HG02798 (cell line): ENCODE data around the gene IRAK1.

Source experiments
- ATAC-seq: cut with Tn5 transposase; IDR thresholded peaks from one replicate; pipeline ENCODE4 v1.9.1; 2021; ENCODE audit warnings: mild to moderate bottlenecking; ENCODE audit not compliant: unreplicated experiment, poor library complexity

The IRAK1 gene

DNA sequence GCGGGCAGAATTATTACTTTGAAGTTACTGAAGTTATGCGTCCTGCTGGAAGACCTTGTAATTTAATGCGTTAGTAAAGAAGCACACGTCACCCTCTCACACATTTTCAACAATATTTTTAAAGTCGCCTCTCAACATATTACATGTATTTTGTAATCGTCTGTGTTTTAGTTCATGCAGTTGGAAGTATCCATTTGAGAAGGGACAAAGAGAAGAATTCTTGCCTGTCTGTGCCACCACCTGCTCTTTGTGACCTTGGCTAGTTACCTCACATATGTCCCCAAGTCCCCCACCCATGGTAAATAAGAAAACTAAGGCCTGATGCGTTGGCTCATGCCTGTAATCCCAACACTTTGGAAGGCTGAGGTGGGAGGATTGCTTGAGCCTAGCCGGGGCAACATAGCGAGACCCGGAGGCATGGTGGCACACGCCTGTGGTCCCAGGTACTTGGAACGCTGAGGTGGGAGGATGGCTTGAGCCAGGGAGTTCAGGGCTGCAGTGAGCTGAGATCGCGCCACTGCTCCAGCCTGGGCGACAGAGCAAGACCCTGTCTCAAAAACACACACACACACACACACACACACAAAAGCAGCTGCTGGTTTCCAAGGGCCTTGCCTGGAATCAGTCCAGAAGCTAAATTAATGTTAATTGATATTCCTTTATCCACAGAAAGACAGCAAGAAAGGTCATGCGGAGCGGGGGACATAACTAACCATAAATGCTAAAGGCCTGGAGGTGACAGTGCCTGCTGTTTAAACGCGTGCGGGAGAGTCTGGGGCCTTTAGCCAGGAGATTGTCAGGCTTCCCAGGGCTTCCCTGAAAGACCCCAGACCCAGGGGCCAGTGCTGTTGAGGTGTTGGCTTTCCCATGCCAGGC, 46.3 kb downstream of the IRAK1 start:
- no peak for ATAC-seq

DNA sequence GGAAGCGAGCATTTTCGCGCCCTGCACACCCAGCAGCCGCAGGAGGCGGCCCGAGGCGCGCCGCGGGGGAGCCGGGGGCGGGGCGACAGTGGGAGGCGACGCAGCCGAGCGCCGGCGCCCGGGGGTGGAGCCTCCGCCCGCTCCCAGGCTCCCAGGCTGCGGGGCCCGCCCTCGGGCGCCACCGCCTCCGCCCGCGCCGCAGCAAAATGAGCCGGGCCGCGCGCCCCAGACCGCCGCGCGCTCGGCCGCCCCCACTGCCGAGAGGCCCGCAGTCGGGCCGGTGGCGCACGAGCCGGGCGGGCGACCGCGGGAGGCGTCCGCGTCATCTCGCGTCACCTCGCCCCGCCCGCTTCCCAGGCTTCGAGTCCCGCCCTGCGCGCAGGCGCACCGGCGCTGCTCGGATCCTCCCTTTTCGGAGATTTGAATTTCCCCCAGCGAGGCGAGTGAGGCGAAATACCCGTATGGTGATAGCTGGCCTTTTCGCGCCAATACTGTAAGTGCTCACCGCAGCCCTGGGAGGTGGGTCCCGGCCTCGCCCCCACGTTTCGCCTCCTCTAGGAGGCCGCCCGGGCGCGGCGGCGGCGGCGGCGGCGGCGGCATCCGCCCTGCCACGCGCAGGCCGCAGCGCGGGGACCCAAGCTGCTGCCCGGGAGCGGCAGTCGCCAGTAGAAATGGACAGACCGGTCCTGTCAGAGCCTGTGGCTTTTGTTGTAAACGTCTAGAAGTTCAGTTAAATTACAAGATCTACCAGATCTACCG, 47.2 kb downstream of the IRAK1 start, which contains the start of gene TMEM187:
Gene TMEM187, plus strand, starts transcription at position 387 of the 759 bp plus-strand sequence. CDS start 9,309 bp downstream, outside the sequence.
- ATAC-seq, result peak; percentile 59

DNA sequence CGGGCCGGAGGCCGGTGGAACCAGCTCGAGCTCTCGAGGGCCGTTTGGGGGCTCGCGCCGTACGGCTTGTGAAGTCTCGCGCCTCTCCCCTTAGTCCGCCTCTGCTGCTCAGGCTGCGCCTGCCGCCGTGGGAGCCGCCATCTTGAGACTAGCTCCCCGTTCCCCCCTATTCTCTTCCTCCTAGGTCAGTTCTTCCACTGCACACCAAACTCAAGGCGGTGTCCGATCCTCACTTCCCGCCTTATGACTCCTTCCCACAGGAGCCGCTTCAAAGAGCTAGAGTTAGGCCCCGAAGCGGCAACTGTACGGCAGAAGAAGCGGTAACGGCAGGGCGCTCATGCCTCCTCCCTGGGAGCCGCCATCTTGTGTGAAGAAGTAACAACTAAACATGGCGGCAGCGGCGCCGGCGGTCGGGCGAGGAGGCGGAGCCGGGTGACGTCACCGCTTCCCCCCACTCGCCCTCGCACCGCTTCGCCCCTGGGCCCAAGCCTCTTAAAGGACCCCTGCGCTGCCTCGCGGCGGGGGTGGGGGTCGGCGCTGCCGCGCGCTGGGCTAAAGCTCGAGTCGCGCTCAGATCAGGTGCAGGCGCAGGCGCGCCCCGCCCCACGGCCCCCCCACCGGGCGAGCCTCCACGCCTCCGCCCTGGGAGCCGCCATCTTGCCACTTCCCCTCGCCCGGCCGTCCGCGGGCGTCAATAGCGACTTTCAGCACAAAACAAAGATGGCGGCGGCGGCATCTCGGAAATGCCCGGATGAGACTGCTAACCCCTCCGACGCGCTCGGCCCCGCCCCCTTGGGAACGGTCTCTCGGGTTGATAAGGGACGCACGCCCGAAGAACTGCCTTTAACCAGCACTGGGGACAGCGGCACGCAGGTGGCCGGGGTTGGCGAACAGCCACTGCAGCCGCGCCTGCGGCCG, 48.0 kb downstream of the IRAK1 start, which contains the start of gene HCFC1:
Gene HCFC1, minus strand, starts transcription at position 369 of the 918 bp plus-strand sequence. CDS start 978 bp downstream, outside the sequence.
- ATAC-seq, result peak; percentile 45

DNA sequence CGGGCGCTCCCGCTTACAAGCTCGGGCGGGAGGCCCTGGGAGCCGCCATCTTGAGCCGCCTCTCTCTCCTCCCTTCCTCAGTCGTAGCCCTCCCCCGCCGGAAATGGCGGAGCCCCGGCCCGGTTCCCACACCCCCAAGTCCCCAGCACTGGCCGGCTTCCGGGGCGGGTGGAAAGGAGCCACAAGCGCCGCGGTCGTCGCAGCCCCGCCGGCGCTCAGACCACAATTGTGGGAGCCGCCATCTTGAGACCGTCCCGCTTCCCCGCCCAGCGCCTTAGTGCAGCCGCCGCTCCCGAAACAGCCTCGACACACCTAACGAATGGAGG, 48.6 kb downstream of the IRAK1 start:
- peak; percentile 45 for ATAC-seq

DNA sequence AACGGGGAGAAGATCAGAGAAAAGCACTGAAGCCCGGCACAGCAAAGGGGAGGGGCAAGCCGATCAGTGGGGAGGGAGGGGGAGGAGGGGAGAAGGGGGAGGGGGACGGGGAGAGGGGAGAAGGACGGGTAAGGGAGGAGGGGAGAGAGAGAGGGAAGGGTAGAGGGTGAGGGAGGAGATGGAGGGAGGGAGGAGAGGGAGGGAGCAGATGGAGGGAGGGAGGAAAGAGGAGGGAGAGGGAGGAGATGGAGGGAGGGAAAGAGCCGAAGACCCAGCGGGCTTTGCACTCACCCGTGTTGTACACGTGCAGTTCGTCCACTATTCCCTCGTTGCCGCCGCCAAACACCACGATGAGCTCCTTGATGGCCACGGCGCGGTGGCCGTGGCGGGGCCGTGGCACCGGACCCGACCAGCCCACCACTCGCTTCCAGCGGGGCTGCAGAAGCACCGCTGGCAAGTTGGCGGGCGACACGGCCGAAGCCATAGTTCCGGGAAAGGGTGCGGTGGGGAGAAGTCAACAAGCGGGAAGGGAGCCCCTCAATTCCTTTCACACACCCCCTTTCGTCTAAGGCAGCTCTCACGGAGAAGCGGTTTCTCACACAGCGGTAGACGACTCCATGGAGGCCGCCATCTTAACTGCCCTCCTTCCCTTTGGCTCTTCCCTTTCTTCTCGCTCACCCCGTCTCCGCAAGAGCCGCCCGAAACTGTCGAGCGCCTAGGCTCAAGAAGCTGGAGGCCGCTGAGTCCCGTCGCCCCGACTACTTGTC, 49.2 kb downstream of the IRAK1 start:
- peak; percentile 0 for ATAC-seq

DNA sequence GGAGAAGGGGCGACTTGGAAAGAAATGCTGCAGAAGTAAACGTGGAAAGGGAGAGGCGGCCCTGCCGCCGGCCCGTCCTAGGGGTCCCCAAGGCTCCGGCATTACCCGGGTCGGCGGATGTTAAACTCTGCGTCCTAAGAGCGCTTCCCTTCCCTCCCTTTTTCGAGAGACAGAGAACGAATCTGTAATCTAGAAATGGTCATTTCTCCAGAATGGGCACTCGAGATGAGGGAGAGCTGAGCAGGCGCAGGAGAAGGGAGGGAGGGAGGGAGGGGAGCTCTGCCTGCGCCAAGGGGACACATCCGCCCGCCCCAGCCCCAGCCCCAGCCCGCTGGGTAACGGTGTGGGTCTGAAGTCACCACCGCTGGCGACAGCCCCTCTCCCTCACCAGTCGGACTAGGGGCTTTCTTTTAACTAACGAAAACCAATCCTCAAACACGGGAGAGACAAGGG, 49.8 kb downstream of the IRAK1 start:
- ATAC-seq, result no peak

DNA sequence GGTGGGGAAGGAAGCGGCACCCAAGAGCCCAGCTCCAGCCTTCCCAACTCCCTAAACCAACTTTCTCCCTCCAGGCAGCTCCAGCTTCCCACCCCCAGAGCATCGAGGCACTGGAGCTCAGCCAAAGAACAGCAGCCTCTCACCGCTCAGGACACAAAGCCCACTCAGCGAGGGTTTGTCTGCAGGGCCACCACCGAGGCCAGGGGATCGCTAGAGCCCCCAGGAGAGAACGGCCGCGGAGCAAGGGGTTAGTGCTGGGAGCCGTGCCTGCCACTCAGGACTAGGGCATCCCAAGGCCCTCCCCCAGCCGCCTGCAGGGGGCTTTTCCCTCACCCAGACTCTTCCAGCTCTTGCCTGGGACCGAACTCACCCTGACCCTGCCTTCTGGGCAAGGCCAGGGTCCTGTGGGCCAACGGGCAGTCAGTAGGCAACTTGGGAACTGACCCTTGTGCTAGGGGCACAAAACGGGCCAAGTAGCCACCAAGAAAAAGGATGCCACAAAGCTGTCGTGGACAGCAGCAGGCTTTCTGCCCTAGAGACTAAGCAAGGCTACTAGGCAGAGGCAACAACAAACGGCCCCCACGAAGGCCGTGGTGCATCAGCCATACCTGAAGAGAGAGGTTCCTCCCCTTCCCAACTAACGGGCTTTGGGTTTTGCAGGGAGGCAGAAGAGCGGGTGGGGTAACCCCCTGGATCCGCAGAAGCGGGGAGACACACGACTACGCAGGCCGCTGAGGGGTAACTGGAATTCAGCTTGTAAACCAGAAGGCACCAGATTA, 50.4 kb downstream of the IRAK1 start:
- no peak for ATAC-seq

DNA sequence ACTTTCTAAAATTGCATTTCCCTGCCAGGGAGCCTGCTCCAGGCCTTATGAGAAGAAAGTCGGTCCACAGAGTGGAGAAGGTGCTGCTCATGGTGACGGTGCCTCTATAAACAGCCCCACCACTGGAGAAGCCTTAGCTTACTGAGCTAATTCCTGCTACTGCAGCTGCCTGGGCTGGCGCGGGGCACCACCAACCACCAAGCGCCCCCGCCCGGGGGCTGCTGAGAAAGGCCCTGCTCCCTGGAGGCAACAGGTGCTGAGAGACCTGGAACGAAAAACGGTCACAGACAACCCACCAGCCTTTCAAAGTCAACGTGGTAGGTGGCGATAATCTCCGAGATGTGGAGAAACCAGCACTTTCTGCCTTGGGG, 51.0 kb downstream of the IRAK1 start:
- ATAC-seq, result no peak

DNA sequence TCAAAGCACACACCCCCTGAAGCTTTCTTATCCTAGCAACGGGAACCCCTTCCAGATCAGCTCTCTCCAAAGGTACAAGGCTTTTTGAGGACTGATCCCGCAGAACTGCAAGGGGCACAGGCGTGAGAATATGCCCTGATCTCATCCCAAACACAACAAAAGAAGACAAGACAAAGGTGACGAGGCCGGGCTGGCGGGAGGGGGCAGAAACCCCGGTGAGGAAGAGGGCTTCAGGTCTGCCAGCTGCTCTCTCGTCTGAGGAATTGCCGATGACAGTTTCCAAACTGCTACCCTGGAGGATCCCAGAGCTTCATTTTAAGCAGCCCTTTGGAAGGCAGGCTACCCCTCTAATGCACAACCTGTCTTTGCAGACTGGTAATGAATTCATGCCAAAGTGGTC, 51.4 kb downstream of the IRAK1 start:
- no peak for ATAC-seq

DNA sequence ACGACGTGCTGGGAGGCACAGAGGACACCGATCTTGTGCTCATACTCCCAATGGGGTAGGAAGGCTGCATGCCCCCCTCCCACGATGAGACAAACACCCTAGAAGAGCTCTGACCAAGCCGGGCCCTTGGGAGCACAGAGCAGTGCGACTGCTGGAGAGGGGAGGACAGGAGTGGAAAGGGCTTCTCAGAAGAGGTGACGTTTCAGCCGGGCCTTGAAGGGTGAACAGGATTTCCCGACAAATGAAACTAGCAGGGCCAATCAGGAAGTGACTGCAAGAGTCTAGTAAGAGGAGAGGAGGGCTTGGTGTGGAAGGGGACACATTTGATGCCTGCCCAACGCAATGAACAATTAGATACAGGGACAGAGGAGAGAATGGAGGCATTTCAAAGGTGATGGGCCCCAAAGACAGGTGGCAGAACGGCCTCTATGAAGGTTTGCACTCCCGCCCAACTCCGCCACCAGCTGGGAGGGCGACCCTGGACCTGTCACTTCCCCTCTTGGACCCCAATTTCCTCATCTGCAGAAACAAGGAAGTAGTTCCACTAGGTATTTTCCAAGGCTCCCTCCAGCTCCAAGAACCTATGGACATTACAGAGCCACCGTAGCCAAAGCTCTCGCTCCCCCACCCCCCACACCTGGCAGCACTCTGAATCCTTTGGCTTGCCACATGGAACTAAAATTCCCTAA, 52.0 kb downstream of the IRAK1 start:
- no peak for ATAC-seq

DNA sequence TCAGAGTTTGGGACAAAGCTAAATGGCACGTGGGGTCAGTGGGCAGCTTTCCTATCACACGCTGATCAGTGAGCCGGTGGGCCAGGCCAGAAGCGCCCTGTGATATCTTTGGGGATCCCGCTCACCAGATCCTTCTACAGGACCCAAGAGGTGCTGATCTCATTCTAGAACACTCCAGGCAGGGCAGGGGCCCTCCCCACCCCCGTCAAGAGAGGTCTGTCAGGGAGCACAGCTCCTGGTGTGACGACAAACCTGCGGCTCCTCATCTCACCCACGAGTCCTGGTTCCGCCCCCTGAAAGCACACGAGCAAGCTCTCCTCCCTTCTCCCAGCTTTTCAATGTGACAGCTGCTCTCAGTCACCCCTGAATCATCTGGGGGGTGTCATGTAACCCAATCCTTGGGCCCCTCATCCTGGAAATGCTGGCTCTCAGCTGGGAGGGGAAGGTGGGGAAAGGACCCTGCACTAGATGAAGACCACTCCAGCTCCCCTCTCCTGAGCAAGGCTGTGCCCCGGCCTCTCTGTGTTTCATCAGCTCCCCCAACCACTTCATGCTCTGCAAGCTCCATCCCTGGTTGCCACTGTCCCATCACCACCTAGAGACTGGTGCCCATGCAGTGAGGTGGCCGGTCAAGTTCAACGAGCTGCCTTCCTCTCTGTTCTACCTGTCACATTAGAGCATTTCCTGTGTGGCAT, 52.7 kb downstream of the IRAK1 start:
- ATAC-seq, result no peak

DNA sequence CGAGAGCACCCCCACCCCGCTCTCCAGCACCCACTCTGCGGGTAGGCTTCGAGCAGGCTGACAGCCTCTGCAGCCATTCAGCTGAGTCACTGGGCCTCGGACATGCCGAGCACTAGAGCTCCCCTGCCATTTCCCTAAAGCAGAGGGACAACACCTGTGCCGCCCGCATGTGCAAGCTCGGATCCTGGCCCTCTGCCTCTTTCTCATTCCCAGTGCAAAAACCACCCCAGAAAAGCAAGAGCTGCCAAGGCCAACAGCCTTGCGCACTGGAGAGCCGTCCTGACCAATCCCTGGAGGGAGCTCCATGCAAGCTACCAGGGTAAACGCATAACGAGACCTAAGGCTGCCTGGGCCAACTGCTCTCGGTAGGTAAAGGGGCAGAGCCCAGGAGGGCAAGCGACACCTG, 53.4 kb downstream of the IRAK1 start:
- no peak for ATAC-seq

DNA sequence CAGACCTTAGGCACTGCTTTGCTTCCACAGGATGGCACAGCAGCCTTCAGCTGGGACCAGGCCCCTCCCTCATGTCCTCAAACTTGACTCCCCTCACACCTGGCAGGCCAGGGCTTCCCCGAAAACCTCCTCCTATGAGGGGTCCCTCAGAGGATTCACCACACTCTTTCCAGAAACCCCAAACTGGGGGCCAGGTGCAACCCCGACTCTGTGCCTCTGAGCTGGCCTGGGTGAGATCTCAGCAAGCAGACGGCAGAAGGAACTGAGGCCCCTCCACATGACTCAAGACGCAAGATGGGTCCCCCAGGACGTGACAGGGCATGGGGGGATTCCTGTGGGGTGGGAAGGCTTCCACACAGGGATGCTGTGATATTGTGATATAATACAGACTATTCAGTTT, 54.3 kb downstream of the IRAK1 start:
- ATAC-seq, result no peak

DNA sequence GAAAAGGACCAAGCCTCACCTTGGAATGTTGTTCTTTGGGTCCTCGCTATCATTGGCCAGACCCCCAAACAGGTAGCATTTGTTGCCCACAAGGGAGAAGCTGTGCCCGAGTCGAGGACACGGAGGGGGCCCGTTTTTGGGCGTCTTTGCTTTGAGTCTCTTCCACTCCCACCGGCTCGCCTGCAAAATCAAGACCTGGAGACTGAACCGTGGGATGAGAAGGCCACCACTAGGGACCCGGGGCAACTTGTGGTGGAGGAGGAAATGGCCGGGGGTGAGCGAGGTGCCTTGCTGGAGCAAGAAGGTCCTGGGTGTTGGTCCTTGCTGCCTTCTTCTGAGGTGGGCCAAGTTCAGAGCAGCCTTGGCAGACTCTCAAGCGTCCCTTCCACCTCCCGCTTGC, 55.6 kb downstream of the IRAK1 start:
- ATAC-seq, result no peak

DNA sequence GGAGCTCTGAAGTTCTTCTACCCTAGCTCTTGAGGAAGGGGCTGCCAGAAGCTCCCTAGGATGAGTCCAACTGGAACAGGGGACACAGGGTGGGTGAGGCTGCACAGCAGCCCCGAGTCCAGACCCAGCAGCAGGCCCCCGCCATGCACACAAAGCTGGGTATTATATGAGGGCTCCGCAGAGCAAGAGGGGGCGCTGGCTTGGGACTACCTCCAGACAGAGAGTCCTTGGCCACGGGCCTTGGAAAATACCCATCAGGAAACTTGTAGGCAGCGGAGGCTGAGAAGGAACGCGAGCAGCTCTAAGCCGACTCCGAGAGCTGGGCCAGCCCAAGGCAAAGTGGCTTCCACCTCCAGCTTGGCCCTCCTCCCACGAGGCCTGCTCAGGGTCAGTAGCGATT, 56.2 kb downstream of the IRAK1 start:
- ATAC-seq, result no peak

DNA sequence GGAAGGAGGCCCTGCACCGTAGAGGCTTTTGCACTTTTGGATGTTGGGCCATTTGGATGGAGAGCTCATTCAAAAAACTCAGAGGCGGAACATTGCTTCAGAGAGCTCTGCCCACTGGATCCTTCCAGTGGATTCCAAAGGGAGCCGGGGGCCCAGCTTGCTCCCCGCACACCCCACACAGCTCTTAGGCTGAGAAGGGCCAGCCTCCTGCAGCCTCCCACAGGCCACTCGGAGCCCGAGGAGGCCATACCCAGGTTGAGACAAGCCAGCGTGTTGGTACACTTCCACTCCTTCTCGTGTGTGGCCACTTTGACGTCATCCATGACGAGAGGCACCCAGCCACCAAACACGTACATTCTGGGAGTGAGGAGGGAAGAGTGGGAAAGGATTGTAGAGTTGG, 58.4 kb downstream of the IRAK1 start:
- ATAC-seq, result no peak

DNA sequence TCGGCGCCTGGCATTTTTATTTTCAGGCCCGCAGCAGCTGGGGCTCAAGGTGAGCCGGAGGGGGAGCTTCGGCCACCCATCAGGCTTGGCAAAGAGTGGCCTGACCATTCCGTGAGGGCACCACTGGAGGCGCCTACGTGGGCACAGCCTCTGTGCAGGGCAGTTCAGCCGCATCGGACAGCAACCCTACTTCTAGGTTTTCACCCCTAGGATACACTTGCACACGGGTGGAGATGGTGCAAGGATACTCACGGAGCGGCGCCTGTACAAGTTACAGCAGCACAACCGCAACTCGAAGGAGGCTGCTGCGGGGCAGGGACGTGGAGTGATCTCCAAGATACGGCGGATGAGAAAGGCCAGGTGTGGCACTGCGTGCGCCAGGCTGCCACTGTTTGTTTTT, 58.9 kb downstream of the IRAK1 start:
- ATAC-seq, result no peak
